Natural killer cell (primary cell): ENCODE results near the gene DPP3. TPM values are rescaled to one million over a fixed set of nuclear protein-coding genes. Genes with fewer than 3 reads are reported as not detected.

Source experiments
- ATAC-seq, 3 donors: fragments of 150-1000 bp in 2 of 3; fragments of 200-7000 bp in 1 of 3; cut with Tn5 transposase; 1 replicate in 1 of 3; 2 replicates in 2 of 3; pipeline ENCODE4 v1.10.0; 2021; ENCODE audit warnings: mild to moderate bottlenecking in 2 of 3, moderate library complexity in 2 of 3
- DNase-seq, 2 donors: peaks; one replicate each; pipeline versions ENCODE4 v3.0.0 to v3.0.0-alpha.2; 2013 to 2021; ENCODE audit warnings: mixed read lengths in 1 of 2
- H3K27ac ChIP-seq: one replicate; pipeline ENCODE4 v1.5.1; 2013; ENCODE audit warnings: mild to moderate bottlenecking, low read length
- H3K27me3 ChIP-seq: one replicate; pipeline ENCODE4 v1.6.1; 2013; ENCODE audit warnings: low read length; ENCODE audit not compliant: control insufficient read depth, insufficient read depth
- H3K36me3 ChIP-seq: one replicate; pipeline ENCODE4 v1.6.1; 2013; ENCODE audit warnings: low read length; ENCODE audit not compliant: control insufficient read depth, insufficient read depth
- H3K4me1 ChIP-seq: one replicate; pipeline ENCODE4 v1.6.1; 2013; ENCODE audit warnings: low read length; ENCODE audit not compliant: control insufficient read depth, insufficient read depth
- H3K4me3 ChIP-seq: one replicate; pipeline ENCODE4 v1.5.1; 2013; ENCODE audit warnings: low read length
- H3K9me3 ChIP-seq: one replicate; pipeline ENCODE4 v1.6.1; 2013; ENCODE audit warnings: low read length; ENCODE audit not compliant: control insufficient read depth, insufficient read depth
- H3K27ac Mint-ChIP-seq, 2 donors: one replicate each; pipeline ENCODE4 v1.8.0; 2022; ENCODE audit warnings: mild to moderate bottlenecking in 2 of 2, mixed read lengths in 2 of 2, moderate library complexity in 1 of 2
- H3K27me3 Mint-ChIP-seq, 2 donors: one replicate each; pipeline ENCODE4 v1.8.0; 2022; ENCODE audit warnings: low read depth in 2 of 2, mixed read lengths in 2 of 2
- H3K36me3 Mint-ChIP-seq: one replicate; pipeline ENCODE4 v1.8.0; 2022; ENCODE audit warnings: mixed read lengths
- H3K4me1 Mint-ChIP-seq, 2 donors: one replicate each; pipeline ENCODE4 v1.8.0; 2022; ENCODE audit warnings: mixed read lengths in 2 of 2
- H3K4me3 Mint-ChIP-seq: one replicate; pipeline ENCODE4 v1.8.0; 2022; ENCODE audit warnings: mild to moderate bottlenecking, moderate library complexity, mixed read lengths
- H3K9me3 Mint-ChIP-seq, 2 donors: one replicate each; pipeline ENCODE4 v1.8.0; 2022; ENCODE audit warnings: mixed read lengths in 2 of 2
- CTCF ChIP-seq: fragments of 200-600 bp; IDR thresholded peaks from one replicate; pipeline ENCODE4 v1.8.0; 2022; ENCODE audit warnings: antibody characterized with exemption
- WGBS: methylation state at CpG from one replicate; pipeline ENCODE4 v1.1.7; 2013; ENCODE audit warnings: missing lambda C conversion rate; ENCODE audit not compliant: insufficient coverage; 5-methylcytosine and 5-hydroxymethylcytosine counted together
- intact Hi-C: fragments of 100-400 bp; cut with micrococcal nuclease; formaldehyde crosslinking; loops from one replicate; pipeline ENCODE4 v1.14.2; 2022
- total RNA-seq, 4 donors: library from RNA; stranded (reverse); fragments of 120-200 nt in 1 of 4; gene quantifications; one replicate each; pipeline versions ENCODE4 v1.2.3 to v1.2.4, GENCODE V29; 2013 to 2022

Gene DPP3
- total RNA-seq, 3 donors from 2014 or later (not counting 1 experiment from before 2014, with no cell fraction given): 37.4 to 42.9 (median 38.6) TPM

GRCh38 chr11:66530927-66531709, 50.9 kb downstream of the DPP3 start:
- TF ChIP-seq CTCF: no peak
- intact Hi-C loops: no loop called here
- no peaks in the 10 kb centered on the region for H3K27me3 ChIP-seq
- 94% methylated on average over 10 of the region's 10 CpGs for WGBS
- no peaks in the 10 kb centered on the region for H3K9me3 Mint-ChIP-seq
- H3K4me3 Mint-ChIP-seq: no peak overlapping the region
- H3K4me1 Mint-ChIP-seq: peaks cover 4 to 14% of the 10 kb centered on the region in 2 donors
- H3K4me3 ChIP-seq: no peak overlapping the region
- no peaks in the 10 kb centered on the region for H3K9me3 ChIP-seq
- H3K4me1 ChIP-seq: no peaks in the 10 kb centered on the region
- DNase-seq (no peak), ATAC-seq (no peak)
- H3K27ac Mint-ChIP-seq: no peak overlapping the region
- H3K27me3 Mint-ChIP-seq: no peaks in the 10 kb centered on the region
- H3K36me3 ChIP-seq: peaks cover 11% of the 10 kb centered on the region
- peaks cover 9% of the 10 kb centered on the region for H3K36me3 Mint-ChIP-seq
- H3K27ac ChIP-seq: no peak overlapping the region

GRCh38 chr11:66531841-66532240, 51.6 kb downstream of the DPP3 start:
- no peak overlapping the region for H3K4me3 ChIP-seq
- H3K36me3 ChIP-seq: peaks cover 6% of the 10 kb centered on the region
- ATAC-seq (no peak), DNase-seq (no peak)
- intact Hi-C loops: no loop called here
- Mint-ChIP-seq H3K27ac (no peak overlapping the region), H3K9me3 (no peaks in the 10 kb centered on the region), H3K4me1 (peaks cover 4 to 14% of the 10 kb centered on the region in 2 donors), H3K4me3 (no peak overlapping the region), H3K27me3 (no peaks in the 10 kb centered on the region), H3K36me3 (peaks cover 9% of the 10 kb centered on the region)
- no peak for TF ChIP-seq CTCF
- no peaks in the 10 kb centered on the region for H3K27me3 ChIP-seq
- 95% methylated on average over 11 of the region's 11 CpGs for WGBS
- no peaks in the 10 kb centered on the region for H3K4me1 ChIP-seq
- no peaks in the 10 kb centered on the region for H3K9me3 ChIP-seq
- no peak overlapping the region for H3K27ac ChIP-seq

GRCh38 chr11:66532784-66533183, 52.5 kb downstream of the DPP3 start:
- H3K27ac Mint-ChIP-seq: peak overlapping the region in 1 of 2 donors; percentile 75
- H3K9me3 Mint-ChIP-seq: no peaks in the 10 kb centered on the region
- DNase-seq (no peak), ATAC-seq (no peak)
- intact Hi-C loops: no loop called here
- no peak overlapping the region for H3K4me3 Mint-ChIP-seq
- H3K27ac ChIP-seq: no peak overlapping the region
- H3K36me3 ChIP-seq: peaks cover 12% of the 10 kb centered on the region
- peaks cover 4 to 14% of the 10 kb centered on the region in 2 donors for H3K4me1 Mint-ChIP-seq
- H3K9me3 ChIP-seq: no peaks in the 10 kb centered on the region
- no peak overlapping the region for H3K4me3 ChIP-seq
- WGBS: 72% methylated on average over 5 of the region's 6 CpGs
- H3K27me3 Mint-ChIP-seq: no peaks in the 10 kb centered on the region
- no peaks in the 10 kb centered on the region for H3K27me3 ChIP-seq
- no peaks in the 10 kb centered on the region for H3K4me1 ChIP-seq
- peaks cover 9% of the 10 kb centered on the region for H3K36me3 Mint-ChIP-seq
- no peak for TF ChIP-seq CTCF
